ENCODE measurements around the gene PFDN5. TPM values are rescaled to one million over a fixed set of nuclear protein-coding genes. Genes with fewer than 3 reads are reported as not detected.

The PFDN5 gene
- polyA plus RNA-seq, 1 donor from 2014 or later, result 1,442 TPM

DNA sequence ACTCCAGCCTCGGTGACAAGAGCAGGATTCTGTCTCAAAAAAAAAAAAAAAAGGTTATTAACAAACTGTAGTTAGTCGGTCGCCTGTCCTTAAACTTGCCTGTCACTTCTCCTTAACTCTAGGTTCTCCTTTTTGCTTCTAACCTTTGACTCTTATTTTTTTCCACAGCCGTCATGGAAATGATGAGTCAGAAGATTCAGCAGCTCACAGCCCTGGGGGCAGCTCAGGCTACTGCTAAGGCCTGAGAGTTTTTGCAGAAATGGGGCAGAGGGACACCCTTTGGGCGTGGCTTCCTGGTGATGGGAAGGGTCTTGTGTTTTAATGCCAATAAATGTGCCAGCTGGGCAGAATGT is 3.7 kb downstream of the PFDN5 start:
- no peaks in the 10 kb centered on the region for H3K9me3 Mint-ChIP-seq
- H3K27ac Mint-ChIP-seq, result peak overlapping the region; percentile 95 to 97 (median 95)
- peaks cover 21 to 56% (median 50%) of the 10 kb centered on the region in 3 donors for H3K4me1 Mint-ChIP-seq
- no peaks in the 10 kb centered on the region for H3K27me3 Mint-ChIP-seq
- H3K4me3 Mint-ChIP-seq, result peak overlapping the region in 3 of 4 donors; percentile 95 to 98 (median 97)
- H3K36me3 Mint-ChIP-seq, result peaks cover 12% of the 10 kb centered on the region

DNA sequence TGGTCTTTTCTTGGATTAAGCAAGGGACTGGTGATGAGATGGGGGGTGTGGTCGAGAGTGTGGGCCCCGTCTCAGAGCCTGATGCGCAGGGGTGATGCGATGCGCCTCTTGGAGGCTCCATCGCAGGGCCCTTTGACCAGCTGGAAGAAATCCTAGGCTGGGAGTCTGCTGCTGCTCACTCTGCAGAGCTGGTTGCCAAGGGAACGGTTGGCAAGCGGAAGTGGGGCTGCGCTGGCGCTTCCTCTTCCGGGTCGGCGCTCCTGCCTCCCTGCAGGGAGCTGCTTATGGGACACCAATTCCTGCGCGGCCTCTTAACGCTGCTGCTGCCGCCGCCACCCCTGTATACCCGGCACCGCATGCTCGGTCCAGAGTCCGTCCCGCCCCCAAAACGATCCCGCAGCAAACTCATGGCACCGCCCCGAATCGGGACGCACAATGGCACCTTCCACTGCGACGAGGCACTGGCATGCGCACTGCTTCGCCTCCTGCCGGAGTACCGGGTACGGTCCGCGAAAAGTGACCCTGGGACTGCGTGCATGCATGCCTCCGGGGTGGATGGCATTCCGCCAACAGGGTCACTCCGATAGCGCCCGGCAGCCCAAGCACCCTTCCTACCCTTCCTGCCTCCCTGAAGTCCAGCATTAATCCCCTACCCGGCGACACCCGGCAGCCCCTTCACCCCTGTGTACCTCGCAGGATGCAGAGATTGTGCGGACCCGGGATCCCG is 4.3 kb downstream of the PFDN5 start, which contains the start of gene MYG1:
Gene MYG1, plus strand, starts transcription at position 242 of the 727 bp plus-strand sequence. Its CDS starts 43 bp downstream, at position 285.
- Mint-ChIP-seq H3K36me3 (peaks cover 12% of the 10 kb centered on the region), H3K4me3 (peak within 1 kb of the TSS; percentile 95 to 100 (median 98)), H3K4me1 (peaks cover 21 to 56% (median 50%) of the 10 kb centered on the region in 3 donors), H3K27me3 (no peaks in the 10 kb centered on the region), H3K9me3 (no peaks in the 10 kb centered on the region), H3K27ac (peak within 1 kb of the TSS; percentile 95 to 97 (median 95))

DNA sequence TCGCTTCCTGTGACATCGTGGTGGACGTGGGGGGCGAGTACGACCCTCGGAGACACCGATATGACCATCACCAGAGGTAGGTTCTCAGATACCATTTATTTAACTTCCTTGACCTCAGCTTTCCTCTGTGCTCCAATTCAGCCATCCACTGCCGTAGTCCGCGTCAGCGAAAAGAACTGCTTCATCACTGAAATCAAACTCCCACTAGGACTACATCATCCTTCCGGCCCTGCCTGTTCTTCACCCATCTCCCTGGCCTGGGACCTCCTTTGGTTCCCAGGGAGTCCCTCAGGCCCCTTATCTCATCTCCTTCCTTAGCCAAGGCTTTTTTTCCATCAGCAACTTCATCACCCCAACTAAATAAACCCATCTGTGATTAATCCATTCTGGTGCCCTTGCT is 4.8 kb downstream of the PFDN5 start:
- Mint-ChIP-seq H3K4me1 (peaks cover 18 to 51% (median 47%) of the 10 kb centered on the region in 3 donors), H3K36me3 (peaks cover 12% of the 10 kb centered on the region), H3K9me3 (no peaks in the 10 kb centered on the region), H3K4me3 (peak overlapping the region; percentile 95 to 100 (median 98)), H3K27ac (peak overlapping the region in 2 of 3 donors; percentile 95 to 97), H3K27me3 (no peaks in the 10 kb centered on the region)

DNA sequence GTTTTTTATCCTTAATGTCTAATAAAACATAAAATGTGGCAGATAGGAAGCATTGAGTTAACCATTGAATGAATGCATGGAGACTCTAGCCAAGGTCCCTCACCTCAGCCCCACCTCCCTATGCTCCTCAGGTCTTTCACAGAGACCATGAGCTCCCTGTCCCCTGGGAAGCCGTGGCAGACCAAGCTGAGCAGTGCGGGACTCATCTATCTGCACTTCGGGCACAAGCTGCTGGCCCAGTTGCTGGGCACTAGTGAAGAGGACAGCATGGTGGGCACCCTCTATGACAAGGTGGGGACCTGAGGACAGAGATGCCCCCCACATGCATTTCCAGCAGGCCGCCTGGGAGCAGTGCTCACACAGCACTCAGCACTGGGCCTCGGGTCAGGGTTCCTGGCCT is 7.6 kb downstream of the PFDN5 start:
- Mint-ChIP-seq H3K27ac (peak overlapping the region in 1 of 3 donors; percentile 34), H3K9me3 (no peaks in the 10 kb centered on the region), H3K36me3 (peaks cover 11% of the 10 kb centered on the region), H3K27me3 (no peaks in the 10 kb centered on the region), H3K4me3 (peak overlapping the region in 2 of 4 donors; percentile 23 to 73), H3K4me1 (peaks cover 14 to 33% (median 28%) of the 10 kb centered on the region in 3 donors)

DNA sequence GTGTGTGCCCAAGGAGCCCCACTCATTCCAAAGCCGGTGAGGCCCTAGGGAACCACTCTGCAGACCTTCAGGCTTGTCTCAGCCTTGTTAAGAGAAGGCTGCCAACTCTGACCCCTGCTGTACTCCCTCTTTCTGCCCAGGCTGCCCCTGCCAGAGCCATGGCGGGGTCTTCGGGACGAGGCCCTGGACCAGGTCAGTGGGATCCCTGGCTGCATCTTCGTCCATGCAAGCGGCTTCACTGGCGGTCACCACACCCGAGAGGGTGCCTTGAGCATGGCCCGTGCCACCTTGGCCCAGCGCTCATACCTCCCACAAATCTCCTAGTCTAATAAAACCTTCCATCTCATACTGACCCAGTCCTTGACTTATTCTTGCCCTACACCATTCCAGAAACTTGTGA is 11.5 kb downstream of the PFDN5 start:
- Mint-ChIP-seq H3K27ac (peak overlapping the region in 1 of 3 donors; percentile 48), H3K9me3 (no peaks in the 10 kb centered on the region), H3K27me3 (no peaks in the 10 kb centered on the region), H3K4me1 (peaks cover 0 to 12% (median 6%) of the 10 kb centered on the region in 3 donors), H3K36me3 (peaks cover 9% of the 10 kb centered on the region), H3K4me3 (no peak overlapping the region)

DNA sequence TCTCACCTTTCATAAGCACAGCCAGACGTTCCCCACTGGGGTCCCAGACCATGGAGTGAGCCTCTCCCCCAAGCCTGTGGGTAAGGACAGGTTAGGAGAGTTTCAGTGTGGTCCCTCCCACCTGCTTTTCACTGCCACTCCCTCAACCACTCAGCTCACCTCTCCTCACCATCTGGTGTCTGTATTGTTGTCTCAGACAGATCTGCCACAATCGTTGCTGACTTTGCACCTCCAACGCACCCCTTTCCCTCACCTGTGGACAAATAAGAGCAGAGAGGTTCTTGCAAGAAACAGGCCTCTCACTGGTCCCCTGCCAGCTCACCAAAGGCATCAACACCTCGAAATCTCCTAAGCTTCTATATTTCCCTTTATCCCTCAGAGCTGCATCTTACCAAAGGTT is 12.9 kb downstream of the PFDN5 start:
- Mint-ChIP-seq H3K36me3 (peaks cover 9% of the 10 kb centered on the region), H3K9me3 (no peaks in the 10 kb centered on the region), H3K4me3 (no peak overlapping the region), H3K27me3 (no peaks in the 10 kb centered on the region), H3K27ac (peak overlapping the region in 1 of 3 donors; percentile 29), H3K4me1 (peaks cover 0 to under 1% (median 0%) of the 10 kb centered on the region in 3 donors)

DNA sequence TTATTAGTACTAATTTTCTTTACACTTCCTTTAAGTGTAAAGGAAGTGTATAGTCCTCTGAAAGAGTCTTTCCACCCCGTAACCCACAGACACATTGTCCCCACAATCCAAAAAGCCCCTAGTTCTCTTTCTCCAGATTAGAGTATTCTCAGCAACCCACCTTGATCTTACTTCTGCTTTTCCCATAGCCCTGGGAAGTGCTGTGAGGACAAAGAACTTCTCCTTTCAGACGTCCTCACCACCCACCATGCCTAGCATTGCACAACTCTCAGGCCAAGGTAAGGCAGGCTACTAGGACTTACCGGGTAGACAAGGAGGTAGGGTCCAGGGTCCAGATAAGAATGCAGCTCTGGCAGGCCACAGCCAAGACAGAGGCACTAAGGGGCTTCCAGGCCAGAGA is 18.7 kb downstream of the PFDN5 start:
- Mint-ChIP-seq H3K36me3 (peaks cover 12% of the 10 kb centered on the region), H3K9me3 (no peaks in the 10 kb centered on the region), H3K4me3 (no peak overlapping the region), H3K27me3 (no peaks in the 10 kb centered on the region), H3K27ac (no peak overlapping the region), H3K4me1 (peaks cover 4 to 9% (median 5%) of the 10 kb centered on the region in 3 donors)

DNA sequence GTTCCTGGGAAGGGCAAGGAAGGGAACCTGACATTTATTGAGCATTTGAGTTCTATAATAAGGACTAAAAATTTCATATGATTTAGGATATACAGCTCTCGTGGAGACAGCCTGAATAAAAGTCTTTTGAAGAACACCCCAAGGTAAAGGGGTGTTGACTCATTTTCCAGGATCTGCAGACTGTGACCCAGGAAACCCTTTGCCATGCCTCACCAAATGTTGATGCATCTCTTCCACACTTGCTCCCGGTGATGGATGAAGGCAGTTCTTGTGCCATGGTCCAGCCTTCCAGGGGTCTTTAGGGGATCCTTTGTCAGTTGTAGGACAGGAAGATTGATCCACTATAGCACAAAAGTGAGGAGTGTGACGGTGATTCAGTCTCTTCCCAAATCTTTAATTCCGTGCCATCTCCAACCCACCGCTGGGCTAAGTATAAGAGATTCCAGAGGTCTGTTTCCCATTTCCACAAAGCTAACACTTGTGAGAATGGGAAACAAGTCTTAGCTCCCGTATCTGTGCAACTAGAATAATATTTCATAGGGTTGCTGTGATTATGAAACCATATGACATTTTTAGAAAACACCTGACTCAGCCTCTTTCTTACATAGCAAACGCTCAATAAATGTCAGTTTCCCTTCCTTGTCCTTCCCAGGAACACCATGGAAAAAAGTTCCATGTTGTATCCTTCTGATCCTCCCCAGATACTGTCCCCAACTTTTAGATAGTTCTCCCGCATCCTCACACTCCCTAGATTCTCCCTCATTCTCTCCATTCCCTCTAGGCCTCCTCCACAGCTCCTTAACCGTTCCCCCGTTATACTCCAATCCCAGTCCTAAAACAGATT is 25.2 kb downstream of the PFDN5 start:
- Mint-ChIP-seq H3K27ac (peak overlapping the region; percentile 86 to 98 (median 90)), H3K9me3 (no peaks in the 10 kb centered on the region), H3K36me3 (peaks cover 1% of the 10 kb centered on the region)

DNA sequence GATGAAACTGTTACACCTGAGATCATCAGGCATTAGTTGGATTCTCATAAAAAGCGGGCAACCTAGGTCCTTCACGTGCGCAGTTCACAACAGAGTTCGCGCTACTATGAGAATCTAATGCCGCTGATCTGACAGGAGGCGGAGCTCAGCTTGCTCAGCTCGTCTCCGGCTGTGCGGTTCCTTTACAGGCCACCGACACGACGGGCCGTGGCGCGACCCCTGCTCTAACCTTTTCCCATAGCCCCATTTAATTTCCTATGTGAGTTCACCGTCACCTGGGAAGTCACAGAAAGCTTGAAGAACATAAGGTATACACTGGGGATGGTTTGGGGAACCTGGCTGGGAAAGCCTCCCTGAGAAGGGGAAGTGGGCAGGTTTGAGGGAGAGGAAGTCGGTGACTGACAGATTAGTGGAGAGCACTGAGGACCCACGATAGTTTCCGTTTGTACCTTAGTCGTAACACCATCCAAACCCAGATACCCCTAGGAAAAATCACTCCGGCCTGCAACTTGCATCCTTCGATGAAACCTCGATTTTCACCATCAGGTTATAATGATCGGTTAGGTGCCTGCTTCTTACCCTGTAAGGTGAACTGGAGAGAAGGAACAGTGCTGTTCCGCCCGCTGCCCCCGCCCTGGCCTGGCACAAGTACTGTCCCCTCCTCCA is 28.9 kb downstream of the PFDN5 start:
- H3K4me1 Mint-ChIP-seq, result peaks cover 20 to 39% (median 31%) of the 10 kb centered on the region in 3 donors
- peaks cover 0 to 1% (median 0%) of the 10 kb centered on the region in 3 donors for H3K9me3 Mint-ChIP-seq
- H3K36me3 Mint-ChIP-seq, result no peaks in the 10 kb centered on the region
- peaks cover 9% of the 10 kb centered on the region for H3K27me3 Mint-ChIP-seq
- peak overlapping the region; percentile 83 to 99 (median 97) for H3K4me3 Mint-ChIP-seq
- peak overlapping the region; percentile 84 to 94 (median 94) for H3K27ac Mint-ChIP-seq

More for the DNA sequence above, 25.2 kb downstream of the PFDN5 start:
- Mint-ChIP-seq H3K27me3 (no peaks in the 10 kb centered on the region), H3K4me1 (peaks cover 14 to 36% (median 35%) of the 10 kb centered on the region in 3 donors), H3K4me3 (peak overlapping the region; percentile 86 to 100 (median 98))

DNA sequence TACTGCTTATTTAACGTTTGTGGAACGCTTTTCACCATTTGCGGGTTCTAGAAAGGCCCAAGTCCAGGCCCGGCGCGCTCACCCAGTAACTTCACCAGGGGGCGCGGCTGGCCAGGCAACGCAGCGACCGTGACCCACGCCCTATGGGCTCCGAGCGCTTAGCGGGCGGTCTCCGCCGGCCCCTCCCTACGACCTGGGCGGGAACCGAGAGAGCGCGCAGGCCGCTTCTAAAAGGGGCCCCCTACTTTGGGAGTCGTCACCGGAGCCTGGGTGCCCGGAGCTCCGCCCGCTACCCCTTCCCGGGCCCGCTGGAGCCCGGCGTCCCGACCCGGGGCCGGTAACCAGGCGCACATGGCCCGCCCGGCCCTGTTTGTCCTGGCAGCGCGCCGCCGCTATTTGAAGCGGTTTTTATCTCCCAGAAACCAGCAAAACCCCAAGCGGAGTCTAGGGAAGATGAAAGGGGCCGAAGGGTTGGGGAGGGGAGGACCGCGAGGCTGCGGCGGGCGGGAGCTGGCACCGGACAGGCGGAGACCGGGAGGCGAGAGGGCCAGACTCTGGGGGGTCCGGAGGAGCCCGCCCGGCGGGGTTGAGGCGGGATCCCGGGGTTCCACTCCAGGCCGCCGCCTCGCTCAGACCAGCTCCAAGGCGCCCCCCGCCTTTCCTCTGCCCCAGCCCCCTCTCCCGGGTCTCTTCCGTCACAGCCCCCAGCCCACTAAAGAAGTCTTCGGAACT is 29.6 kb downstream of the PFDN5 start:
- Mint-ChIP-seq H3K4me3 (peak overlapping the region; percentile 83 to 99 (median 97)), H3K27ac (peak overlapping the region; percentile 84 to 94 (median 94)), H3K36me3 (no peaks in the 10 kb centered on the region), H3K9me3 (peaks cover 0 to 1% (median 0%) of the 10 kb centered on the region in 3 donors), H3K4me1 (peaks cover 20 to 39% (median 31%) of the 10 kb centered on the region in 3 donors), H3K27me3 (peaks cover 11% of the 10 kb centered on the region)

DNA sequence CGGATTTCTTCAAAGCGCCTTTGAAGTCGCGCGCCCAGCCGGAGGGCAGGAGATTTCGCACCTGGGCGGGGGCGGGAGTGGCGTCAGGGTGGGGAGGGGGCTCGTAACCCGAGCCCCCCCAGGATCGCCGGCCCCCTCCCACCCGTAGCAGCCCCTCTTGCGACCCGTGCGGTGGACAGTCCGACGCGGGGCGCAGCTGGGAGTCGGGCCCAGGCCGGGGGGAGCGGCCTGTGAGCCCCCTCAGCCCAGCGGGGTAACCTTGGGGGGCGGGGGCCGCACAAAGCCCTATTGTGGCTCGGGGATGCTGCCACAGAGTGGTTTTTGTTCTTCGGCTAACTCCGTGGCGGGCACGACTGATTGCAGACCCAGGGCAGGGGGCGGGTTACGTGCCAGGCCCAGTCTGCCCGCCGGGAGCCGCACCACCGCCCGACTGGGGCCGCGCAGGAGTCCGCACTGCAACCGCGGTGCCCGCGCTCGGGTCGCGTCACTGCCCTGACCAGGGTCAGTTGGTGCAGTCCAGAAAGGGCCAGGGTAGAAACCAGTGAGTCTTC is 30.2 kb downstream of the PFDN5 start:
- peaks cover 20 to 35% (median 27%) of the 10 kb centered on the region in 3 donors for H3K4me1 Mint-ChIP-seq
- H3K4me3 Mint-ChIP-seq, result peak overlapping the region; percentile 83 to 99 (median 92)
- H3K36me3 Mint-ChIP-seq, result no peaks in the 10 kb centered on the region
- H3K27me3 Mint-ChIP-seq, result peaks cover 12% of the 10 kb centered on the region
- peaks cover 0 to 1% (median 0%) of the 10 kb centered on the region in 3 donors for H3K9me3 Mint-ChIP-seq
- H3K27ac Mint-ChIP-seq, result peak overlapping the region in 2 of 3 donors; percentile 49 to 59

DNA sequence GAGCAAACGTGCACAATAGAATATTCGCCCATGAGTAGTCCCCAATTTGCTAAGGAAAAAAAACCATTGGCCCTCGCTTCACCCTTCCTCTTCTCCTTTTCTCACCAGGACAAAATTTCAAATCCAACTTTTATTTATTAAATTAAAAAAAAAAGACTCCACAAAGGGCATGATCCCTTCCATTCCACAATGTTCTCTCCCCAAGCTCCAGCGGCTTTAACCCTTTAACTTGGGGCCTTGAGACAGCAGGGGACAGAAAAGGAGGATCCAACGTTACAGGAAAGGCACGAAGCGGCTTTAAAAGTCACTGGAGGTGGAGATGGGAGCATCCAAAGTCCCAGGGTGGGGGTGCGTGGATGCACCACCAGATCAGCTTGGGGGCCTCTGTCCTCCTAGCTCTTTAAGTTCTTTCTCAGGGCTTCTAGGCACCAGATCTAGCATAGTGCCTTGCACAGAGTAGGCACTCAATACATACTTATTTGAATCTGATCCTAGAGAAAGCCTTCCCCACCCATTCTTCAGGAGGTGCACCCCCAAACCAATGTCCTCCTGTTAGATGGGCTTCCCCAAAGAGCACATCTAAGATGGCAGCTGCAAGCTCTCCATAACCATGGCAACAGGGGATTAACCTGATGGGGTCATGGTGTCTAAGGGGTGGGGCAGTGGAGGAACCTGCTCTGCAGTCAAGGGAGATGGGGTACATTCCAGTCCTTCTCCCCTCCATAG is 31.3 kb downstream of the PFDN5 start:
- Mint-ChIP-seq H3K27ac (peak overlapping the region in 1 of 3 donors; percentile 49), H3K9me3 (peaks cover 0 to 1% (median 0%) of the 10 kb centered on the region in 3 donors), H3K36me3 (no peaks in the 10 kb centered on the region), H3K27me3 (peaks cover 12% of the 10 kb centered on the region), H3K4me3 (peak overlapping the region; percentile 49 to 95 (median 82)), H3K4me1 (peaks cover 12 to 26% (median 17%) of the 10 kb centered on the region in 3 donors)

DNA sequence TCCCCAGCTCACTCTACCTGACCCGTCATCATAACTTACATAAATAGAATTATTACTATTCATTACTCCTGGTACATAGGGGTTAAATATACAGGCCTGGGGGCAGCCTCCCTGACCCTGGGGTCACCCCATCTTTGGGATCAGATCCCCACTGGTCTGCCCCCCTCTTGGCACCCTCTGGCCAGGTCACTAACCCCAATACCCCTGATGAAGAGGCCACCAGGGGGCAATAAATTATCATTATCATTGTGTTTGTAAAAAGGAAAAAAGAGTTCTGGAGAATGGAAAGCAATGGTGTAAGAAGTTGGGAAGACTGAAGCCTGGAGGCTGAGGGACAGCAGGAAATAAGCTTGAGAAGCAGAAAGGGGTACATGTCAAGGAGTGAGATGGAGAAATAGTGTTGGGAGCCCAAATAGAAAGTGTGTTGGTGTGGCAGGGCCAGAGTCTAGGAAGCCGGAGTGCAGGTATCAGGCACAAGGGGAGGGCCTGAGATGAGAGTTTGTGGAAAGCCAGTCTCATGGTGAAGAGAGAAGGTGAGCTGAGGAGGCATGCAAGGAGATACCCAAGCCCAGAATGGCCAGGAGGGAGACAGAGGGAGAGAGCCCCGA is 32.2 kb downstream of the PFDN5 start:
- Mint-ChIP-seq H3K9me3 (peaks cover 0 to 1% (median 0%) of the 10 kb centered on the region in 3 donors), H3K36me3 (no peaks in the 10 kb centered on the region), H3K4me1 (peaks cover 12 to 23% (median 15%) of the 10 kb centered on the region in 3 donors), H3K27ac (peak overlapping the region in 1 of 3 donors; percentile 9), H3K27me3 (peaks cover 12% of the 10 kb centered on the region), H3K4me3 (peak overlapping the region in 2 of 4 donors; percentile 62 to 72)

All from IgD-negative memory B cell (primary cell).